Mesendoderm (in vitro differentiated cells): Measurements from ENCODE around the gene MAGI2.

Source experiments
- DNase-seq: peaks from one replicate; pipeline ENCODE4 v3.0.0; 2013
- H2AK5ac ChIP-seq: 2 replicates; pipeline ENCODE4 v1.6.1; 2013; ENCODE audit warnings: low read length, inconsistent platforms
- H2BK120ac ChIP-seq: 2 replicates; pipeline ENCODE4 v1.6.1; 2013; ENCODE audit warnings: low read depth, mild to moderate bottlenecking, low read length, moderate library complexity, mixed read lengths
- H2BK15ac ChIP-seq: replicated peaks from 2 replicates; pipeline ENCODE4 v1.6.1; 2013; ENCODE audit warnings: low read depth, mild to moderate bottlenecking, moderate library complexity
- H2BK5ac ChIP-seq: 2 replicates; pipeline ENCODE4 v1.6.1; 2013; ENCODE audit warnings: low read length, inconsistent platforms
- H3K18ac ChIP-seq: 2 replicates; pipeline ENCODE4 v1.6.1; 2013; ENCODE audit warnings: mild to moderate bottlenecking, low read length, mixed read lengths
- H3K23ac ChIP-seq: one replicate; pipeline ENCODE4 v1.6.1; 2013; ENCODE audit warnings: low read length
- H3K27ac ChIP-seq: 2 replicates; pipeline ENCODE4 v1.5.1; 2013; ENCODE audit warnings: low read depth, mild to moderate bottlenecking, inconsistent platforms, low read length, moderate library complexity
- H3K27me3 ChIP-seq: 2 replicates; pipeline ENCODE4 v1.6.1; 2013; ENCODE audit warnings: low read length, control low read depth, mild to moderate bottlenecking, inconsistent platforms; ENCODE audit not compliant: insufficient read depth, poor library complexity
- H3K36me3 ChIP-seq: 2 replicates; pipeline ENCODE4 v1.6.1; 2013; ENCODE audit warnings: low read length, inconsistent platforms; ENCODE audit not compliant: control insufficient read depth, insufficient read depth
- H3K4ac ChIP-seq: one replicate; pipeline ENCODE4 v1.6.1; 2013; ENCODE audit warnings: low read depth, mild to moderate bottlenecking, low read length, moderate library complexity
- H3K4me1 ChIP-seq: 2 replicates; pipeline ENCODE4 v1.6.1; 2013; ENCODE audit warnings: low read depth, low read length, inconsistent platforms; ENCODE audit not compliant: control insufficient read depth
- H3K4me2 ChIP-seq: 2 replicates; pipeline ENCODE4 v1.6.1; 2013; ENCODE audit warnings: low read length
- H3K4me3 ChIP-seq: 2 replicates; pipeline ENCODE4 v1.5.1; 2013; ENCODE audit warnings: mild to moderate bottlenecking, low read length
- H3K56ac ChIP-seq: one replicate; pipeline ENCODE4 v1.6.1; 2013; ENCODE audit warnings: low read length
- H3K79me1 ChIP-seq: 2 replicates; pipeline ENCODE4 v1.6.1; 2013; ENCODE audit warnings: low read length, inconsistent platforms
- H3K79me2 ChIP-seq: 2 replicates; pipeline ENCODE4 v1.6.1; 2013; ENCODE audit warnings: mild to moderate bottlenecking, low read length; ENCODE audit not compliant: control insufficient read depth, insufficient read depth
- H3K9ac ChIP-seq: 2 replicates; pipeline ENCODE4 v1.6.1; 2013; ENCODE audit warnings: low read length, inconsistent platforms
- H4K5ac ChIP-seq: one replicate; pipeline ENCODE4 v1.6.1; 2013; ENCODE audit warnings: low read length
- H4K8ac ChIP-seq: one replicate; pipeline ENCODE4 v1.6.1; 2013; ENCODE audit warnings: low read depth, mild to moderate bottlenecking, control low read depth, low read length, moderate library complexity
- WGBS: extraction: QIAGEN DNeasy Blood & Tissue Kit; methylation state at CpG from one replicate; pipeline ENCODE4 v1.1.7; 2013; ENCODE audit warnings: low lambda C conversion rate, missing lambda C conversion rate; ENCODE audit not compliant: insufficient coverage; ENCODE audit errors: extremely low coverage; 5-methylcytosine and 5-hydroxymethylcytosine counted together

MAGI2 gene

GRCh38 chr7:78307892-78308291 is 1145.6 kb downstream of the MAGI2 start:
- no peak overlapping the region for H3K9ac ChIP-seq
- H3K79me1 ChIP-seq, result no peaks in the 10 kb centered on the region
- no peaks in the 10 kb centered on the region for H3K79me2 ChIP-seq
- no peaks in the 10 kb centered on the region for H3K4me1 ChIP-seq
- no peak overlapping the region for H3K4me3 ChIP-seq
- no peak overlapping the region for H2BK120ac ChIP-seq
- H3K56ac ChIP-seq, result no peak overlapping the region
- no peak overlapping the region for H3K4me2 ChIP-seq
- no peak overlapping the region for H4K8ac ChIP-seq
- no peaks in the 10 kb centered on the region for H3K36me3 ChIP-seq
- no peaks in the 10 kb centered on the region for H3K27me3 ChIP-seq
- H2BK15ac ChIP-seq, result no peak overlapping the region
- H2BK5ac ChIP-seq, result no peak overlapping the region
- H3K4ac ChIP-seq, result no peak overlapping the region
- no peak overlapping the region for H3K27ac ChIP-seq
- H3K18ac ChIP-seq, result no peak overlapping the region
- no peak overlapping the region for H3K23ac ChIP-seq
- no peak overlapping the region for H2AK5ac ChIP-seq
- no peak for DNase-seq
- no peak overlapping the region for H4K5ac ChIP-seq

- Histone ChIP-seq H2AK5ac (no peak overlapping the region), H3K4ac (no peak overlapping the region), H3K18ac (no peak overlapping the region), H3K23ac (no peak overlapping the region), H4K5ac (no peak overlapping the region), H2BK120ac (no peak overlapping the region), H3K36me3 (no peaks in the 10 kb centered on the region), H2BK15ac (no peak overlapping the region), H3K4me2 (no peak overlapping the region), H3K27ac (no peak overlapping the region), H3K4me3 (no peak overlapping the region), H3K79me2 (no peaks in the 10 kb centered on the region), H3K9ac (no peak overlapping the region), H3K4me1 (no peaks in the 10 kb centered on the region), H3K79me1 (no peaks in the 10 kb centered on the region), H3K56ac (no peak overlapping the region), H3K27me3 (no peaks in the 10 kb centered on the region), H4K8ac (no peak overlapping the region), H2BK5ac (no peak overlapping the region)
- no peak for DNase-seq
- no CpG with 5 or more reads among the region's 1 CpG for WGBS
Observed at GRCh38 chr7:78306634-78307033, 1146.8 kb downstream of the MAGI2 start.

GRCh38 chr7:78301407-78301806 is 1152.1 kb downstream of the MAGI2 start:
- Histone ChIP-seq H2BK15ac (no peak overlapping the region), H3K27ac (no peak overlapping the region), H3K56ac (no peak overlapping the region), H3K36me3 (no peaks in the 10 kb centered on the region), H3K79me2 (no peaks in the 10 kb centered on the region), H3K23ac (no peak overlapping the region), H2BK120ac (no peak overlapping the region), H3K4me2 (no peak overlapping the region), H4K8ac (no peak overlapping the region), H3K4me1 (no peaks in the 10 kb centered on the region), H3K27me3 (no peaks in the 10 kb centered on the region), H2AK5ac (no peak overlapping the region), H3K4ac (no peak overlapping the region), H3K79me1 (no peaks in the 10 kb centered on the region), H2BK5ac (no peak overlapping the region), H3K4me3 (no peak overlapping the region), H4K5ac (no peak overlapping the region), H3K18ac (no peak overlapping the region), H3K9ac (no peak overlapping the region)
- no CpG with 5 or more reads among the region's 3 CpGs for WGBS
- no peak for DNase-seq

- H2AK5ac ChIP-seq, result no peak overlapping the region
- no peak overlapping the region for H3K4me2 ChIP-seq
- no peak overlapping the region for H3K18ac ChIP-seq
- no peak overlapping the region for H4K8ac ChIP-seq
- H3K4ac ChIP-seq, result no peak overlapping the region
- H3K56ac ChIP-seq, result no peak overlapping the region
- H2BK15ac ChIP-seq, result no peak overlapping the region
- H2BK5ac ChIP-seq, result no peak overlapping the region
- no peak overlapping the region for H2BK120ac ChIP-seq
- no peak overlapping the region for H3K23ac ChIP-seq
- no peak overlapping the region for H3K9ac ChIP-seq
- H4K5ac ChIP-seq, result no peak overlapping the region
- H3K79me2 ChIP-seq, result no peaks in the 10 kb centered on the region
- WGBS, result 100% methylated on average over 2 of the region's 5 CpGs
- no peaks in the 10 kb centered on the region for H3K79me1 ChIP-seq
- H3K36me3 ChIP-seq, result no peaks in the 10 kb centered on the region
- no peaks in the 10 kb centered on the region for H3K27me3 ChIP-seq
- DNase-seq, result no peak
- no peak overlapping the region for H3K27ac ChIP-seq
- H3K4me1 ChIP-seq, result no peaks in the 10 kb centered on the region
- H3K4me3 ChIP-seq, result no peak overlapping the region
Observed at GRCh38 chr7:78299088-78299487, 1154.4 kb downstream of the MAGI2 start.

- DNase-seq, result no peak
- WGBS, result no CpG with 5 or more reads among the region's 5 CpGs
- H3K79me2 ChIP-seq, result no peaks in the 10 kb centered on the region
Observed at GRCh38 chr7:78296644-78297371, 1156.7 kb downstream of the MAGI2 start.

GRCh38 chr7:78296046-78296597 is 1157.3 kb downstream of the MAGI2 start:
- no peak overlapping the region for H2BK5ac ChIP-seq
- WGBS, result no CpG with 5 or more reads among the region's 2 CpGs
- no peak overlapping the region for H4K8ac ChIP-seq
- no peak overlapping the region for H4K5ac ChIP-seq
- no peaks in the 10 kb centered on the region for H3K79me2 ChIP-seq
- H3K36me3 ChIP-seq, result no peaks in the 10 kb centered on the region
- H3K4me3 ChIP-seq, result no peak overlapping the region
- no peak overlapping the region for H3K4me2 ChIP-seq
- H3K23ac ChIP-seq, result no peak overlapping the region
- H2AK5ac ChIP-seq, result no peak overlapping the region
- H3K27ac ChIP-seq, result no peak overlapping the region
- no peaks in the 10 kb centered on the region for H3K4me1 ChIP-seq
- H3K27me3 ChIP-seq, result no peaks in the 10 kb centered on the region
- no peak for DNase-seq
- no peak overlapping the region for H3K9ac ChIP-seq
- H3K56ac ChIP-seq, result no peak overlapping the region
- no peaks in the 10 kb centered on the region for H3K79me1 ChIP-seq
- H3K4ac ChIP-seq, result no peak overlapping the region
- H2BK120ac ChIP-seq, result no peak overlapping the region
- no peak overlapping the region for H2BK15ac ChIP-seq
- H3K18ac ChIP-seq, result no peak overlapping the region

More at GRCh38 chr7:78296644-78297371, 1156.7 kb downstream of the MAGI2 start:
- Histone ChIP-seq H2AK5ac (no peak overlapping the region), H3K4me3 (no peak overlapping the region), H2BK5ac (no peak overlapping the region), H2BK120ac (no peak overlapping the region), H3K56ac (no peak overlapping the region), H3K79me1 (no peaks in the 10 kb centered on the region), H3K23ac (no peak overlapping the region), H2BK15ac (no peak overlapping the region), H3K4me2 (no peak overlapping the region), H3K27me3 (no peaks in the 10 kb centered on the region), H4K5ac (no peak overlapping the region), H3K4ac (no peak overlapping the region), H4K8ac (no peak overlapping the region), H3K9ac (no peak overlapping the region), H3K4me1 (no peaks in the 10 kb centered on the region), H3K27ac (no peak overlapping the region), H3K36me3 (no peaks in the 10 kb centered on the region), H3K18ac (no peak overlapping the region)
